NCI-H146 treated with DMSO at 0.1 percent for 48 hours (cell line): Measurements from ENCODE around the gene KCTD19.

Experiments
- DNase-seq: peaks from one replicate; lab custom pipeline; 2025; ENCODE audit not compliant: unreplicated experiment; lab: John Stamatoyannopoulos, UW

Gene KCTD19

GRCh38 chr16:67326115-67326471 lies 448 bp downstream of the KCTD19 start:
- no peak for DNase-seq

- DNase-seq: no peak
Measured at GRCh38 chr16:67317853-67318252, 8.7 kb downstream of the KCTD19 start.

GRCh38 chr16:67312719-67313118 lies 13.8 kb downstream of the KCTD19 start:
- no peak for DNase-seq

GRCh38 chr16:67311607-67312488 lies 14.7 kb downstream of the KCTD19 start:
- DNase-seq: no peak

- DNase-seq: no peak
Measured at GRCh38 chr16:67310561-67310960, 16.0 kb downstream of the KCTD19 start.

- DNase-seq: no peak
Measured at GRCh38 chr16:67305216-67306071, 21.1 kb downstream of the KCTD19 start.

- no peak for DNase-seq
Measured at GRCh38 chr16:67304020-67304419, 22.5 kb downstream of the KCTD19 start.

- DNase-seq: no peak
Measured at GRCh38 chr16:67302970-67303369, 23.6 kb downstream of the KCTD19 start.

GRCh38 chr16:67302076-67302475 lies 24.5 kb downstream of the KCTD19 start:
- DNase-seq: no peak

GRCh38 chr16:67301080-67301782 lies 25.3 kb downstream of the KCTD19 start:
- no peak for DNase-seq

- no peak for DNase-seq
Measured at GRCh38 chr16:67299269-67299668, 27.3 kb downstream of the KCTD19 start.

GRCh38 chr16:67298277-67298676 lies 28.3 kb downstream of the KCTD19 start:
- DNase-seq: no peak

GRCh38 chr16:67296420-67296819 lies 30.1 kb downstream of the KCTD19 start:
- DNase-seq: no peak

- DNase-seq: no peak
Measured at GRCh38 chr16:67294938-67295361, 31.6 kb downstream of the KCTD19 start.

GRCh38 chr16:67294171-67294757 lies 32.3 kb downstream of the KCTD19 start:
- no peak for DNase-seq

GRCh38 chr16:67291461-67291860 lies 35.1 kb downstream of the KCTD19 start:
- DNase-seq: no peak

- DNase-seq: no peak
Measured at GRCh38 chr16:67287960-67288359, 38.6 kb downstream of the KCTD19 start.

GRCh38 chr16:67286441-67287235 lies 39.9 kb downstream of the KCTD19 start:
- no peak for DNase-seq

- DNase-seq: peak; percentile 59
Measured at GRCh38 chr16:67284699-67285646, 41.6 kb downstream of the KCTD19 start.
